Natural killer cell (primary cell): Measurements from ENCODE around the gene ADIPOR2. TPM values are rescaled to one million over a fixed set of nuclear protein-coding genes. Genes with fewer than 3 reads are reported as not detected.

Experiments
- ATAC-seq, 3 donors: fragments of 150-1000 bp in 2 of 3; fragments of 200-7000 bp in 1 of 3; cut with Tn5 transposase; 1 replicate in 1 of 3; 2 replicates in 2 of 3; pipeline ENCODE4 v1.10.0; 2021; ENCODE audit warnings: mild to moderate bottlenecking in 2 of 3, moderate library complexity in 2 of 3
- DNase-seq, 2 donors: peaks; one replicate each; pipeline versions ENCODE4 v3.0.0 to v3.0.0-alpha.2; 2013 to 2021; ENCODE audit warnings: mixed read lengths in 1 of 2
- H3K27ac ChIP-seq: one replicate; pipeline ENCODE4 v1.5.1; 2013; ENCODE audit warnings: mild to moderate bottlenecking, low read length
- H3K27me3 ChIP-seq: one replicate; pipeline ENCODE4 v1.6.1; 2013; ENCODE audit warnings: low read length; ENCODE audit not compliant: control insufficient read depth, insufficient read depth
- H3K36me3 ChIP-seq: one replicate; pipeline ENCODE4 v1.6.1; 2013; ENCODE audit warnings: low read length; ENCODE audit not compliant: control insufficient read depth, insufficient read depth
- H3K4me1 ChIP-seq: one replicate; pipeline ENCODE4 v1.6.1; 2013; ENCODE audit warnings: low read length; ENCODE audit not compliant: control insufficient read depth, insufficient read depth
- H3K4me3 ChIP-seq: one replicate; pipeline ENCODE4 v1.5.1; 2013; ENCODE audit warnings: low read length
- H3K9me3 ChIP-seq: one replicate; pipeline ENCODE4 v1.6.1; 2013; ENCODE audit warnings: low read length; ENCODE audit not compliant: control insufficient read depth, insufficient read depth
- H3K27ac Mint-ChIP-seq, 2 donors: one replicate each; pipeline ENCODE4 v1.8.0; 2022; ENCODE audit warnings: mild to moderate bottlenecking in 2 of 2, mixed read lengths in 2 of 2, moderate library complexity in 1 of 2
- H3K27me3 Mint-ChIP-seq, 2 donors: one replicate each; pipeline ENCODE4 v1.8.0; 2022; ENCODE audit warnings: low read depth in 2 of 2, mixed read lengths in 2 of 2
- H3K36me3 Mint-ChIP-seq: one replicate; pipeline ENCODE4 v1.8.0; 2022; ENCODE audit warnings: mixed read lengths
- H3K4me1 Mint-ChIP-seq, 2 donors: one replicate each; pipeline ENCODE4 v1.8.0; 2022; ENCODE audit warnings: mixed read lengths in 2 of 2
- H3K4me3 Mint-ChIP-seq: one replicate; pipeline ENCODE4 v1.8.0; 2022; ENCODE audit warnings: mild to moderate bottlenecking, moderate library complexity, mixed read lengths
- H3K9me3 Mint-ChIP-seq, 2 donors: one replicate each; pipeline ENCODE4 v1.8.0; 2022; ENCODE audit warnings: mixed read lengths in 2 of 2
- WGBS: methylation state at CpG from one replicate; pipeline ENCODE4 v1.1.7; 2013; ENCODE audit warnings: missing lambda C conversion rate; ENCODE audit not compliant: insufficient coverage; 5-methylcytosine and 5-hydroxymethylcytosine counted together
- intact Hi-C: fragments of 100-400 bp; cut with micrococcal nuclease; formaldehyde crosslinking; loops from one replicate; pipeline ENCODE4 v1.14.2; 2022
- total RNA-seq, 4 donors: library from RNA; stranded (reverse); fragments of 120-200 nt in 1 of 4; gene quantifications; one replicate each; pipeline versions ENCODE4 v1.2.3 to v1.2.4, GENCODE V29; 2013 to 2022
- TF ChIP-seq, protein P1 (sequence below): fragments of 200-600 bp; IDR thresholded peaks from one replicate; pipeline ENCODE4 v1.8.0; 2022; ENCODE audit warnings: antibody characterized with exemption

ADIPOR2 gene
- total RNA-seq, 3 donors from 2014 or later (not counting 1 experiment from before 2014, with no cell fraction given): 38.6 to 48.3 (median 44.0) TPM

DNA sequence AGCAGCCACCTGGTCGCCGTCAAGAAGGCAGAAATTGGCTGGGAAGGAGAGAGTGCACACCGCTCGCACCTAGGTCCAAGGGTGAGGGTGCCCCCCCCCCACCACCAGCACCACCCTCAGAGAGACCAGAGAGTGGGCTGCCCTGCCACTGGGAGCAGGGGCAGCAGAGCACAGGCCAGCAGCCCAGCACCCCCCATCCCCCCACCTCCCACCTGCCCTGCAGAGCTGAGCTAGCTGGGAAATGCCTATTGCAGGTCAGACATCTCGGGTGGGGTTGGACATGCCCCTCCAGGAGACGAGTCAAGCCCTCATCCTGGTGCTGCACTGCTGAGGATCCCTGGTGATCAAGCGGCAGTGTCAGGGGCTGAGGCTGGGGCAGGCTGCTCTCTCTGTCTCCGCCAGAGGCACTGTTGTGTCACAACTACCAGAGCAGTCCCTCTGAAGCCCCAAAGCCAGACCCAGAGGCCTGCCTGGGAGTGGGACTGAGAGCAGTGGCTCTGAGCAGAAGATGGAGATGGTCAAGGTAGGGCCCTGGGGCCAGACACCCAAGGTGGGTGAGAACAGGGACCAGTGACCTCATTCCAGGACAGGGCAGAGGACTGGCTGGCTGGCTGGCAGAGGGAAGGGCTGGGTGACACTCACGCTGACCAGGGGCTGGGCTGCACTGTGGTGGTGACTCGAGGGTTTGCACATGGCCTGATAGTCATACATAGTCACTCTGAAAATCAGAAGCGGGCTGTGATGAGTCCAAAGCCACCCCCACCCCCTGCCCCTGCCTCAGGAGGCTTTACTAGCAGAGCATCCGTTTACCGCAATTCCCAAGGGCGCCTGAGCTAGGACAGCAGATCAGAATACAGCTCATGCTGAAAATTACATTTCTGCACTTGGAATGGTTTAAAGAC is 109.8 kb downstream of the ADIPOR2 start:
- no peaks in the 10 kb centered on the region for H3K27me3 ChIP-seq
- intact Hi-C loops: no loop called here
- no peaks in the 10 kb centered on the region for H3K36me3 ChIP-seq
- no peak overlapping the region for H3K27ac ChIP-seq
- no peaks in the 10 kb centered on the region for H3K9me3 ChIP-seq
- H3K4me1 ChIP-seq: peaks cover 25% of the 10 kb centered on the region
- Mint-ChIP-seq H3K9me3 (no peaks in the 10 kb centered on the region), H3K4me3 (no peak overlapping the region), H3K4me1 (peaks cover 13 to 17% of the 10 kb centered on the region in 2 donors), H3K36me3 (no peaks in the 10 kb centered on the region), H3K27me3 (no peaks in the 10 kb centered on the region), H3K27ac (no peak overlapping the region)
- peak in 1 of 2 donors; percentile 18 for DNase-seq
- TF ChIP-seq, protein P1, sequence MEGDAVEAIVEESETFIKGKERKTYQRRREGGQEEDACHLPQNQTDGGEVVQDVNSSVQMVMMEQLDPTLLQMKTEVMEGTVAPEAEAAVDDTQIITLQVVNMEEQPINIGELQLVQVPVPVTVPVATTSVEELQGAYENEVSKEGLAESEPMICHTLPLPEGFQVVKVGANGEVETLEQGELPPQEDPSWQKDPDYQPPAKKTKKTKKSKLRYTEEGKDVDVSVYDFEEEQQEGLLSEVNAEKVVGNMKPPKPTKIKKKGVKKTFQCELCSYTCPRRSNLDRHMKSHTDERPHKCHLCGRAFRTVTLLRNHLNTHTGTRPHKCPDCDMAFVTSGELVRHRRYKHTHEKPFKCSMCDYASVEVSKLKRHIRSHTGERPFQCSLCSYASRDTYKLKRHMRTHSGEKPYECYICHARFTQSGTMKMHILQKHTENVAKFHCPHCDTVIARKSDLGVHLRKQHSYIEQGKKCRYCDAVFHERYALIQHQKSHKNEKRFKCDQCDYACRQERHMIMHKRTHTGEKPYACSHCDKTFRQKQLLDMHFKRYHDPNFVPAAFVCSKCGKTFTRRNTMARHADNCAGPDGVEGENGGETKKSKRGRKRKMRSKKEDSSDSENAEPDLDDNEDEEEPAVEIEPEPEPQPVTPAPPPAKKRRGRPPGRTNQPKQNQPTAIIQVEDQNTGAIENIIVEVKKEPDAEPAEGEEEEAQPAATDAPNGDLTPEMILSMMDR: no peak
- 73% methylated on average over 12 of the region's 14 CpGs for WGBS
- no peak overlapping the region for H3K4me3 ChIP-seq
- ATAC-seq: no peak

DNA sequence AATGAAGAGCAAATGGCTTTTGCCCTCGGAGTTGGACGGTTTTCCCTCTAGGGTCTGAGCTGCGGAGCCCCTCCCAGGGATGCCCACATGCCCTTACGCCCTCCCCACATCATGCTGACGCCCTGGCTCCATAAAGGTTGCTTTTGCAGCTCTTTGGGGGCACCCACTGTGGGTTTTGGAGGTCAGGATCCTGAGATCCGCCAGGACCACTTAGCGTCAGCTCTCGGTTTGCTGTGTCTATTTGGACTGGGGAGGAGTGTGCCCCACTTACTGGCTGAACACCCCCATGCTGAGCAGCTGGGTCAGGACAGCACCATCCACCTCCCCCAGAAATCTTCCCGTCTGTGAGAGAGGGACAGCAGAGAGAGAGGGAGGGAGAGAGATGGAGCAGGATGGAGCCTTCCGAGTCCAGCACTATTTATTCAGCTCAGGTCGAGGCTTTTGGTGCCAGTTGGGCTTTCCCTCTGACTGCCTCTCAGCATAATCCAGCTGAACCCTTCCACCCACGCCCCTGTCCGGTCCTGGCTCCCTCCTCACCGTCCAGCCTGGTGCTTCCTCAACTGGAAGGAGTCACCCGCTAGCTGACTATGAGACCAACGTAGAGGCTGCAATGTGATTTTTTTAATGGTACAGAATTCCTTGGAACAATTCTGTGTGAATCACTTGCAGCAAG is 110.6 kb downstream of the ADIPOR2 start:
- TF ChIP-seq, protein P1: no peak
- peak in 1 of 2 donors; percentile 10 for DNase-seq
- Histone ChIP-seq H3K4me3 (no peak overlapping the region), H3K27ac (no peak overlapping the region), H3K36me3 (no peaks in the 10 kb centered on the region), H3K9me3 (no peaks in the 10 kb centered on the region), H3K27me3 (no peaks in the 10 kb centered on the region), H3K4me1 (peaks cover 19% of the 10 kb centered on the region)
- intact Hi-C loops: no loop called here
- Mint-ChIP-seq H3K9me3 (no peaks in the 10 kb centered on the region), H3K36me3 (no peaks in the 10 kb centered on the region), H3K27me3 (no peaks in the 10 kb centered on the region), H3K4me1 (peaks cover 7 to 13% of the 10 kb centered on the region in 2 donors), H3K4me3 (no peak overlapping the region), H3K27ac (no peak overlapping the region)
- no peak for ATAC-seq
- 82% methylated on average over 14 of the region's 16 CpGs for WGBS

DNA sequence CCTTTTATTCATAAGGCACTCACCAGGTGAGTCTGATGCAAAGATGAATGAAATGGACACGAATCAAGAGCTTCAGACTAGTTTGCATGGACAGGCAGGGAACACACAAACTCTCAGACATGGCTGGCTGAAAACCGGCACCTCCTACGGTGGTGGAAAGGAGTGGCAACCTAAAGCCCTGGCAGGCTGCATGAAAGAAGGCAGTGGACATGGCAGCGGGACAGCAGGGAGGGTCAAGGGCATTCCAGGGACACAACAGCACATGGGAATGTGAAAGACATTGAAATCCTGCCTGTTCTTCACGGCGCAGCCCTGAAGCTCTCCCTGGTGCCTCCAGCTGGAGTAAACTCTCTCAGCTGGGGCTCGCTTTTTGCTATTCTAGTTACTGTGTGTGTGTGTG is 112.9 kb downstream of the ADIPOR2 start:
- Histone ChIP-seq H3K36me3 (no peaks in the 10 kb centered on the region), H3K27me3 (no peaks in the 10 kb centered on the region), H3K4me3 (no peak overlapping the region), H3K4me1 (peaks cover 22% of the 10 kb centered on the region), H3K9me3 (no peaks in the 10 kb centered on the region), H3K27ac (no peak overlapping the region)
- DNase-seq (no peak), ATAC-seq (no peak)
- WGBS: 95% methylated on average over 7 of the region's 7 CpGs
- peaks cover 11 to 18% of the 10 kb centered on the region in 2 donors for H3K4me1 Mint-ChIP-seq
- H3K4me3 Mint-ChIP-seq: no peak overlapping the region
- TF ChIP-seq, protein P1: no peak
- intact Hi-C loops: no loop called here
- H3K27me3 Mint-ChIP-seq: no peaks in the 10 kb centered on the region
- H3K27ac Mint-ChIP-seq: no peak overlapping the region
- no peaks in the 10 kb centered on the region for H3K9me3 Mint-ChIP-seq
- H3K36me3 Mint-ChIP-seq: no peaks in the 10 kb centered on the region
